Fibroblast of skin of abdomen (primary cell): ENCODE data around the gene PTPRG.

Experiments used
- DNase-seq: peaks from one replicate; pipeline ENCODE4 v3.0.0-alpha.2; 2013

Gene PTPRG

GRCh38 chr3:61936344-61936937 is 375.1 kb downstream of the PTPRG start:
- no peak for DNase-seq

- no peak for DNase-seq
Observed at GRCh38 chr3:61937477-61937876, 376.1 kb downstream of the PTPRG start.

- no peak for DNase-seq
Observed at GRCh38 chr3:61938878-61939549, 377.6 kb downstream of the PTPRG start.

- DNase-seq: no peak
Observed at GRCh38 chr3:61940236-61940635, 378.9 kb downstream of the PTPRG start.

GRCh38 chr3:61943975-61944374 is 382.6 kb downstream of the PTPRG start:
- no peak for DNase-seq

- no peak for DNase-seq
Observed at GRCh38 chr3:61944726-61945125, 383.4 kb downstream of the PTPRG start.

- DNase-seq: no peak
Observed at GRCh38 chr3:61945657-61946056, 384.3 kb downstream of the PTPRG start.

- DNase-seq: no peak
Observed at GRCh38 chr3:61946570-61947324, 385.4 kb downstream of the PTPRG start.

- DNase-seq: no peak
Observed at GRCh38 chr3:61947456-61947855, 386.1 kb downstream of the PTPRG start.

GRCh38 chr3:61948699-61949305 is 387.4 kb downstream of the PTPRG start:
- no peak for DNase-seq

GRCh38 chr3:61954097-61954540 is 392.7 kb downstream of the PTPRG start:
- DNase-seq: peak; percentile 79

GRCh38 chr3:61955483-61955882 is 394.1 kb downstream of the PTPRG start:
- DNase-seq: no peak

- peak; percentile 86 for DNase-seq
Observed at GRCh38 chr3:61956236-61956635, 394.9 kb downstream of the PTPRG start.

- no peak for DNase-seq
Observed at GRCh38 chr3:61957259-61957658, 395.9 kb downstream of the PTPRG start.

GRCh38 chr3:61960976-61961375 is 399.6 kb downstream of the PTPRG start:
- DNase-seq: no peak

- no peak for DNase-seq
Observed at GRCh38 chr3:61961900-61962299, 400.5 kb downstream of the PTPRG start.

- DNase-seq: peak; percentile 44
Observed at GRCh38 chr3:61964566-61964965, 403.2 kb downstream of the PTPRG start.

GRCh38 chr3:61965770-61966131 is 404.4 kb downstream of the PTPRG start:
- no peak for DNase-seq

GRCh38 chr3:61966200-61966599 is 404.8 kb downstream of the PTPRG start:
- DNase-seq: peak; percentile 33

GRCh38 chr3:61967019-61967418 is 405.6 kb downstream of the PTPRG start:
- DNase-seq: no peak

GRCh38 chr3:61967937-61968336 is 406.6 kb downstream of the PTPRG start:
- no peak for DNase-seq

- no peak for DNase-seq
Observed at GRCh38 chr3:61974662-61975061, 413.3 kb downstream of the PTPRG start.

- DNase-seq: no peak
Observed at GRCh38 chr3:61975199-61975598, 413.8 kb downstream of the PTPRG start.
